Mucosa of rectum (tissue), 2 donors: ENCODE data around the gene CLEC18A.
"Not testable (repeated sequence)": the region's sequence is repeated elsewhere in the genome, so short reads cannot be mapped to it uniquely, and the experiment has no call there.

Source experiments
- H3K27ac ChIP-seq, 2 donors: one replicate each; pipeline ENCODE4 v1.7.0; 2013; ENCODE audit warnings: inconsistent platforms in 2 of 2, low read depth in 2 of 2, low read length in 2 of 2
- H3K27me3 ChIP-seq, 2 donors: one replicate each; pipeline ENCODE4 v1.7.0; 2013; ENCODE audit warnings: low read length in 2 of 2; ENCODE audit not compliant: control insufficient read depth in 2 of 2, insufficient read depth in 2 of 2
- H3K36me3 ChIP-seq, 2 donors: one replicate each; pipeline ENCODE4 v1.7.0; 2013; ENCODE audit warnings: low read length in 2 of 2; ENCODE audit not compliant: control insufficient read depth in 2 of 2, insufficient read depth in 2 of 2
- H3K4me1 ChIP-seq, 2 donors: one replicate each; pipeline ENCODE4 v1.7.0; 2013; ENCODE audit warnings: low read length in 2 of 2, mild to moderate bottlenecking in 1 of 2; ENCODE audit not compliant: control insufficient read depth in 2 of 2, insufficient read depth in 2 of 2
- H3K4me3 ChIP-seq, 2 donors: one replicate each; pipeline ENCODE4 v1.7.0; 2013; ENCODE audit warnings: low read length in 2 of 2
- H3K9ac ChIP-seq, 2 donors: one replicate each; pipeline ENCODE4 v1.7.0; 2013; ENCODE audit warnings: low read length in 2 of 2, low read depth in 1 of 2, mild to moderate bottlenecking in 1 of 2
- H3K9me3 ChIP-seq, 2 donors: one replicate each; pipeline ENCODE4 v1.7.0; 2013; ENCODE audit warnings: low read length in 2 of 2; ENCODE audit not compliant: control insufficient read depth in 2 of 2
- donor health status: healthy.
- donor health status: Normal muscosa, but diverticular disease.

CLEC18A gene

DNA sequence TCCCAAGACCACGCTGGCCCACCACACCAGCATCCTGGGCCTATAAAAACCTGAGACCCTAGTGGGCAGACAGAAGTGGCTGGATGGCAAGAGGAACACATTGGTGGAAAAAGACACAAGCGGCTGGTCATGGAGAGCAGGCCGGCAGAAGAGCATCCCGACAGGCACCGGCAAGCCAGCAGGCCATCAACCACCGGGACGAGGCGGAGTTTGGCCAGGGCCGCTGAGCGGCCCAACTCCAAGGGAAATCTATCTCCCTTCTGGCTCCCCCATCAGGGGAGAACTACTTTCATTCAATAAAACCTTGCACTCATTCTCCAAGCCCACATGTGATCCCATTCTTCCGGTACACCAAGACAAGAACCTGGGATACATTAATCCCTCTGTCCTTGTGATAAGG lies 61.8 kb downstream of the CLEC18A start:
- H3K9ac ChIP-seq, H3K27ac ChIP-seq: not testable (repeated sequence)
- peaks cover 16 to 25% of the 10 kb centered on the region in 2 donors for H3K36me3 ChIP-seq

More for the DNA sequence above, 61.8 kb downstream of the CLEC18A start:
- H3K27me3 ChIP-seq, H3K4me1 ChIP-seq, H3K4me3 ChIP-seq, H3K9me3 ChIP-seq: not testable (repeated sequence)
